GM21423 (cell line): ENCODE measurements around the gene SART1.
"Not testable (repeated sequence)": the region's sequence is repeated elsewhere in the genome, so short reads cannot be mapped to it uniquely, and the experiment has no call there.

ENCODE experiments used
- ATAC-seq: cut with Tn5 transposase; IDR thresholded peaks from one replicate; pipeline ENCODE4 v1.9.1; 2021; ENCODE audit warnings: mild to moderate bottlenecking, moderate library complexity; ENCODE audit not compliant: unreplicated experiment

Gene SART1

GRCh38 chr11:65932558-65932919 is 29.0 kb upstream of the SART1 start:
- no peak for ATAC-seq

DNA sequence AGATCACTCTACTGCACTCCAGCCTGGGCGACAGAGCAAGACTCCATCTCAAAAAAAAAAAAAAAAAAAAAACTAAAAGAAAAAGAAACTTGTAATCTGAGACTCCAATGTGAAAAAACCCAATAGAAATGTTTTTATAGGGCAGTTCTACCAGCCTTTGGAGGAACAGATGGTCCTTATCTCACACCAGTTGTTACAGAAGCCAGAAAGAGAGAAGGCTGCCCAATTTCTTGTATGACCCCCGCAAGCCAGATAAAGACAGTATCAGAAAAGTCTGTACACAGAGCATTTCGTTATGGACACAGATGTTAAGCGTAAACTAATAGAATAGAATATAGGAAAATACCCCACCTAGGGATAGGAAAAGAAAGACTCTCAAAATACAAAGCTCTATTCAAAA is 27.5 kb upstream of the SART1 start:
- no peak for ATAC-seq

GRCh38 chr11:65937766-65938165 is 23.8 kb upstream of the SART1 start:
- ATAC-seq = no peak

DNA sequence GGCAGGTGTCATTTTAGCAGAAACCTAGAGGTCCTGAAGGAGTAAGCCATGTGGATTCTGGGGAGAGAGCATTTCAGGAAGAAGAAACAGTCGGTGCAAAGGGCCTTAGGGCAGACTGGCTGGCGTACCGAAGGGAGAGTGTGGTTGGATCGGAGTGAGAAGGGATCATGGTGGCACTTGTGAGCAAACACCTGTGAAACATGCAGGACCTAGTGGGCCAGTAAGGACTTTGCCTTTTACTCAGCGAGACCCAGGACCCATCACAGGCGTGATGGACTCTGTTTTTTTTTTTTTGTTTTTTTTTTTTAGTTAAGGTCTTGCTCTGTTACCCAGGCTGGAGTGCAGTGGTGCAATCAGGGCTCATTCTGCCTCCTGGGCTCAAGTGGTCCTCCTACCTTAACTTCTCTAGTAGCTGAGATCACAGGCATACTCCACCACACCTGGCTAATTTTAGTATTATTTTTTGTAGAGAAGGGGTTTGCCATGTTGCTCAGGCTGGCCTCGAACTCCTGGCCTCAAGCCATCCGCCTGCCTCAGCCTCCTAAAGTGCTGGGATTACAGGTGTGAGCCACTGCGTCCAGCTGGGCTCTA is 19.7 kb upstream of the SART1 start:
- no peak for ATAC-seq

- ATAC-seq = no peak
Measured at GRCh38 chr11:65942531-65942930, 19.0 kb upstream of the SART1 start.

GRCh38 chr11:65944191-65944590 is 17.3 kb upstream of the SART1 start:
- no peak for ATAC-seq

GRCh38 chr11:65944767-65945166 is 16.8 kb upstream of the SART1 start:
- ATAC-seq = no peak

DNA sequence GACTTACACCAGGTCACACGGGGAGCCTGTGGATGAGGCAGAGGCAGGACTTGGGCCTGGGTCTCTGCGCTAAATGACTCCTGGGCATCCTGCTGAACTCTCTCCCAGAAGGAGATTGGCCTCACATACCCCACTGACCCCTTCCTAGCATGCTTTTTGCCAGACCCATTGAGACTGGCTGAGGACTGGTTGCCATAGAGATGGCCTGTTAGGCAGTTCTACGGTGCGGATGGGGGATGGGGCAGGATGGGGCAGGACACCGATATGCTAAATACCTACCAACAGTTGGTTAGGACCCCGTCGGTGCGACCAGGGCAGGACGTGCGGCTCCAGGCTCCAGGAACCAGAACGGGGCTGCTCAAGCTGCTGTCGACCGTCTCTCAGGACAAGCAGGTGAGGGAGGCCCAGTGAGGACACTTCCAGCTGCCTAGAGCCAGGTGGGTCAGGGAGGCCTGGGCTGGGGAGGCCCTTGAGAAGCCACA is 16.1 kb upstream of the SART1 start, which contains the start of gene TSGA10IP:
TSS of gene TSGA10IP (plus strand) at position 51 of the 482 bp plus-strand sequence. CDS start at position 247, 196 bp downstream.
- no peak for ATAC-seq

DNA sequence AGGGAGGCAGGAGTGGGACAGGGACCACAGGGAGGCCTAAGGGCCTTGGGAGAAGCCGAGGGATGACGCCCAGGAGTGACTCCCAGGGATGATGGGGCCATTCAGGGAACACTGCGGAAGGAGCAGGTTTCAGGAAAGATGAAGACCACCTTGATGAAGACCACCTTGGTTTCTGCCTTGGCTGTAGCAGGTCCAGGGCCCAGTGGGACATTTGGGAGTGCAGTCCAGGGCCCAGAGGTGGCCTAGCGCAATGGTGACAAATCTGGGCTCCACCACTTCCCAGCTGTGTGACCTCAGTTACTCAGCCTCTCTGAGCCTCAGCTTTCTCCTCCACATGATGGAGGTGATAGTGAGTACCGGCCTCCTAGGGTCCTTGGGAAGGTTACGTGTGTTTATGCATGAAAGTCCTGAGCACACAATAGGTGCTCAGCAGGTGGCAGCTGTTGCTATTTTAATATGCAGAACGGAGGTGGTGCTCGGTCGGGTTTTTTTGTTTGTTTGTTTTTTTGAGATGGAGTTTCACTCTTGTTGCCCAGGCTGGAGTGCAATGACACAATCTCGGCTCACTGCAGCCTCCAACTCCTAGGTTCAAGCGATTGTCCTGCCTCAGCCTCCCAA is 15.5 kb upstream of the SART1 start:
- ATAC-seq = no peak

DNA sequence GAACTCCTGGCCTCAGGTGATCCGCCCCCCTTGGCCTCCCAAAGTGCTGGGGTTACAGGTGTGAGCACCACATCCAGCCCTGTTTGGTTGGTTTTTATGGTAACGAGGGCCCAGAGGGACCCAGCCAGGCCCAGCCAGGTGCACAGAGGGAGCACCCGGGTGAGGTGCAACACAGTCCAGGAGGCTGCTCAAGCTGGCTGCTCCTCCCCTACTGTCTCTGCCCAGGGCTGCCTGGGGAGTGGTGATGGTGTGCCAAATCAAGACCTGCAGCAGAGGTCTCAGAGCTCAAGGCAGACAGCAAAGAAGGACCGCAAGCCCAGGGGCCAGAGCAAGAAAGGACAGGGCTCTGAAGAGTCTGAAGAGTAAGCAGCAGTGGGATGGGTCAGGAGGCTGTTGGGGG is 14.9 kb upstream of the SART1 start:
- ATAC-seq = no peak

DNA sequence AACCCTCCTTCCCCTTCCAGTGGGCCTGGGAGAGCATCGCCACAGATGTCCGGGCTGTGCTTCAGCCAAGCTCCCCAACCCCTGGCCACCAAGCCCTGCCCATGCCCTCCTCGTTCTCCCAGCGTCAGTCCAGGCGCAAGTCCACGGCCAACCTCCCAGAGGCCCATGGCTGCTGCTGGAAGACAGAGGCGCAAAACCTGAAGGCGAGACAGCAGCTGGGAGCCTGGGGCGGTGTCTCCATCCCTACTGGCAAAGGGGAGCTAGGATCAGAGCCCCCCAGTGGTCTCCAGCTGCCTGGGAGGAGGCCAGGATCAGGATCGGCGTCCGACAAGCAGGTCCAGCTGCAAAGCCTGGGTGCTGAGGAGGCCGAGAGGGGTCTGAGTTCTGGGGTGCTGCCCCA is 14.4 kb upstream of the SART1 start:
- no peak for ATAC-seq

- ATAC-seq = no peak
Measured at GRCh38 chr11:65947603-65948125, 13.9 kb upstream of the SART1 start.

GRCh38 chr11:65950711-65951110 is 10.8 kb upstream of the SART1 start:
- not testable (repeated sequence) for ATAC-seq

DNA sequence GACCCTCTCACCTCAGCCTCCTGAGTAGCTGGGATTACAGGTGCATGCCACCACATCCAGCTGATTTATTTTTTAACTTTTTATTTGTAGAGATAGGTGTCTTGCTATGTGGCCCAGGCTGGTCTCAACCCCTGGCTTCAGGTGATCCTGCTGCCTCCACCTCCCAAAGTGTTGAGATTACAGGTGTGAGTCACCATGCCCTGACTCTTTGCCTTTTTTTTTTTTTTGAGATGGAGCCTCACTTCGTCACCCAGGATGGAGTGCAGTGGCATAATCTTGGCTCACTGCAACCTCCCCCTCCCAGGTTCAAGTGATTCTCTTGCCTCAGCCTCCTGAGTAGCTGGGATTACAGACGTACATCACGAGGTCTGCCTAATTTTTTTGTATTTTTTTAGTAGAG is 9.9 kb upstream of the SART1 start:
- not testable (repeated sequence) for ATAC-seq

DNA sequence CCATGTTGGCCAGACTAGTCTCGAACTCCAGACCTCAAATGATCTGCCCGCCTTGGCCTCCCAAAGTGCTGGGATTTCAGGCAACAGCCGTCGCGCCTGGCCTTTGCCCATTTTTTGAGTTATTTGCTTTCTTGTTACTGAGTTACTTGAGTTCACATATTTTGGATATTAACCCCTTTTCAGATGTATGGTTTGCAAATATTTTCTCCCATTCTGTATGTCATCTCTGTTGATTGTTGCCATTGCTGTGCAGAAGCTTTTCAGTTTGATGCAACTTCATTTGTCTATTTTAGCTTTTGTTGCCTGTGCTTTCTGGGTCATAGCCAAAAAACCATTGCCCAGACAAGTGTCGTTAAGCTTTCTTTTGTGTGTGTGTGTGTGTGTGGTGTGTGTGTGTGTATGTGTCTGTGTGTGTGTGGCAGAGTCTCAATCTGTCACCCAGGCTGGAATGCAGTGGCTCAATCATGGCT is 9.4 kb upstream of the SART1 start:
- no peak for ATAC-seq

GRCh38 chr11:65953471-65953870 is 8.1 kb upstream of the SART1 start:
- ATAC-seq = no peak

GRCh38 chr11:65954771-65955170 is 6.8 kb upstream of the SART1 start:
- ATAC-seq = no peak

- no peak for ATAC-seq
Measured at GRCh38 chr11:65958291-65958690, 3.2 kb upstream of the SART1 start.

GRCh38 chr11:65958774-65959420 is 2.6 kb upstream of the SART1 start:
- no peak for ATAC-seq

DNA sequence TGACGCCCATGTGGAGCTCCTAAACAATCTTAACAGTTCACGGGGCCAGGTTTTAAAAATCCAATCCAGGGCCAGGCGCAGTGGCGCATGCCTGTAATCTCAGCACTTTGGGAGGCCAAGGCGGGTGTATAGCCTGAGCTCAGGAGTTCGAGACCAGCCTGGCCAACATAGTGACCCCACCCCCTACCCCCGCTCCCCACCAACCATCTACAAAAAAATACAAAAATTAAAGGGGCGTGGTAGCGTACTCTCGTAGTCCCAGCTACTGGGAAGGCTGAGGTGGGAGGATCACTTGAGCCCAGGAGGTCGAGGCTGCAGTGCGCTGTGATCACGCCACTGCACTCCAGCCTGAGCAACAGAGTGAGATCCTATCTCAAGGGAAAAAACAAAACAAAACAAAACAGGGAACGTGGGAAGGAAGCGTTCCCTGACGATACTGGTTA is 689 bp upstream of the SART1 start:
- no peak for ATAC-seq

DNA sequence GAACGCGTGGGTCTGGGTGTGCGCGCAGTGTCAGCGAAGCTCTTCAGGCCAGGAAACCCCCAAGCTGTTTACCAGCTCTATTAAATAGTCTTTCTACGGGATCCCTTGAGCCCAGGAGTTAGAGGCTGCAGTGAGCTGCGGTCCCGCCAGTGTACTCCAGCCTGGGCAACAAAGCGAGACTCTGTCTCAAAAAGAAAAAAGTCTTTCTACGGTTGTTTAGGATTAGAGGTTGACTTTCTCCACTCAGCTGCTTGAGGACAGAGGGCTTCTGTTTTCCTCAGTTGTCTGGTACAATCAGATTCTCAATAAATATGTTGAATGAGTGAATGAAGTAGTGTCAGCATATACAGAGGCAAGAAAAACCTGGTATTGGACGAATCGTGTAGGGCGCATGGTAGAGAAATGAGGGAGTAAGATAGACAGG is 619 bp downstream of the SART1 start:
- no peak for ATAC-seq

GRCh38 chr11:65964906-65965305 is 3.4 kb downstream of the SART1 start:
- ATAC-seq = no peak
